Fibroblast of gingiva (primary cell): ENCODE data around the gene FRY.
A peak's percentile ranks its signal among the peaks of the same experiment; 100 is the strongest.

ENCODE experiments used
- DNase-seq: peaks from one replicate; pipeline ENCODE4 v3.0.0-alpha.2; 2011; ENCODE audit warnings: low read depth

The FRY gene

DNA sequence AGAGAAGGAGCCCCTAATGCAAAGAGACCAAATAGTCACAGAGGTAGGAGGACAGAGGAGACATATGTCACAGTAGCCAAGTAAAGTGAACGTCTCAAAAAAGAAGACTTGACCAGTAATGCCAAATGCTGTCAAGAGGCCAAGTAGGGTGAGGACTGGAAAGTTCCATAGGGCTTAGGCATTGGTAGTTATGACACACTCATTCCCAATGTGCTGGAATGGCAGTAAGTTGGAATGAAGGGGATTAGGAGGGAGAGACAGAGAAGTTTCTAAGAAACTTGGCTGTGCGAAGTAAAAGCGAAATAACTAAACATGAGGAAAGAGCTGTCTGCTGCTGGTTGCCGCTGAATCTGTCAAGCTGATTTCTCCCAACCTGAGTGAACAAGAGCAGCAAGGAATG, 14.9 kb upstream of the FRY start:
- DNase-seq: no peak

- no peak for DNase-seq
Measured at GRCh38 chr13:32017474-32017873, 14.1 kb upstream of the FRY start.

GRCh38 chr13:32019612-32020233, 11.9 kb upstream of the FRY start:
- peak; percentile 48 for DNase-seq

DNA sequence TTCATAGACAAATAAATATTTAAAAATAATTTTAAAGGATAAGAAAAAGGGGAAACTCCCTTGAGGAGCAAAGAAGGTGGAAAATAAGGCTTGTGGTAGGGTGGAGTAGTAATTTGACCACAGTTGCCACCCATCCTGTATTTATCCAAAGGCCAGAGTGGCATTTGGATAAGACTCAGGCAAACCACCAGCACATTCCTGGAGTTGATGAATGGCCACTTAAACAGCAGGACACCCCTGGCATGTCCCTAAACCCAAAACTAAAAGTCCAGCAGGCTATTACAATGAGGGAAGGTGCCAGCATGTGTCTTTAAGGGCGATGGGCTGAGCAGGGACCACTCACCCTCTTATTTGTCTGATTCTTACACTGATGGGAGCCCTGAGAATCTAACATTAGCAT, 9.8 kb upstream of the FRY start:
- DNase-seq: no peak

- DNase-seq: no peak
Measured at GRCh38 chr13:32022311-32022710, 9.3 kb upstream of the FRY start.

GRCh38 chr13:32023096-32023495, 8.5 kb upstream of the FRY start:
- DNase-seq: no peak

GRCh38 chr13:32023698-32024097, 7.9 kb upstream of the FRY start:
- no peak for DNase-seq

GRCh38 chr13:32024750-32025149, 6.8 kb upstream of the FRY start:
- DNase-seq: no peak

DNA sequence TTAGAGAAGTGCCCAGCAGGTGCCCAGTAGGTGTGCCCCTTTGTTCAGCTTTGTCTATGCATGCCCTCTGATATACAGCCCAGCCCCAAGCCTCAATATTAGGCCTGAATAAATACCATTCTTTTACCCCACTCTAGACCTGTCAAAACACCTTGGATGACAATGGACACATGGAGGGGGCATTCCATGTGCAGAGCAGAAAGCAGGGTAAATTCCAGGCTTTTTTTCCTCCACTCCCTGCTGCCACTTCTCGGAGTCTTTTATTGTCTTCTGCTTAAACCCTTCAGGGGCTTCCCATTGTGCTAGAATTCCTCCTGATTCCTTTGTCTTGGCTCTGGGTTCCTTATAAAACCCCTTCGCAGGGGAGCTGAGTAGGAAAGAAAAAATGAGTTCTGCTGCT, 5.8 kb upstream of the FRY start:
- DNase-seq: no peak

DNA sequence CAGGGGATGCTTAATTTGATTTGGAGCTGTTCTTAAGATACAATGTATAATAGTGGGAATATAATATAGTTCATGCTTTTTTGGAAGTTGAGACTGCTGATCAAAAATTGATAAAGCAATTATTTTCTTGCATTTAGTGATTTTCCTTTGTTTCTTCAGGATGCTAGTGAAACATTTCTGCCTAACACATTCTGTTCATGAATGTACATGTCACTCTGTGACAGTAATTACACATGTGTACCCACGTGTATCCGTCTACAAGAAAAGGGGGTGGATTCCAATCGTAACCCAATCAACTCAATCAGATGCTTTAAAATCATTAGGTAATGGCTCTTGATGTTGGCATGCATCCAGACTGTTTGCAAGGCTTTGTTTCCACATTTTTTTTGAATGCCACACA, 5.0 kb upstream of the FRY start:
- no peak for DNase-seq

GRCh38 chr13:32028711-32029110, 2.9 kb upstream of the FRY start:
- DNase-seq: no peak

DNA sequence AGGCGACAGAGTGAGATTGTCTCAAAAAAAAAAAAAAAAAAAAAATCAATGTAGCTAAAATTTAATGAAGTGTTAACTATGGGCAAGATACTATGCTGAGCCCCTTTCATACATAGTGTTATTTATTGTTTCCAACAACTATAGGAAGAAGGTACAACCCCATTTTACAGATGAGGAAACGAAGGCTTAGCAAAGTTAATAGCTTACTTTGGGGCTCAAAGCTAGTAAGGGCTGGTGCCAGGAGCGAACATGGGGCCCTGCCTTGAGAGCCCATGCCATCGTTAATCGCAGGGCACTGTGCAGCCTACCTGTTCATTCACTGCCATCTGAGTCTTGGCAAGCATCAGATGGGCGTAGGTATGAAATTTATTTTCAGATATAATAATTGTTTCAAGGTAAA, 1.9 kb upstream of the FRY start:
- no peak for DNase-seq

- DNase-seq: no peak
Measured at GRCh38 chr13:32031815-32032370, 319 bp downstream of the FRY start.

DNA sequence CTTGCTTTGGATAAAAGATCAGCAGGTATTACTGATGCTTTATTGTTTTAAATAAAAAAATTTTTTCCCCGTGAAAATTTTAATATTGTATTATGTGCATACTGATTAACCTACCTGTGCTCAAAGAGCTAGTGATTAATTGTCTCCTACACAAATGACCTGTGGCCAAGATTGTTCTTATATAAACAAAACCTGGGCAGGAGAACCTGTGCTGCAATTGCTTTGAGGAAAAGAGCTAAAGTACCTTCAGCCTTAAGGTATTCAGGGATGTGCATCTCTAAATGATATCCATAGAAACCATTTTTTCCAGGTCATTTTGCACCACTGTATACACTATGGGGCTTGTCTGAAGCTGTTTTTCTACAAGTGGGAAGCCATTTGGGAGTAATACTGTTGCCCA, 1.2 kb downstream of the FRY start:
- no peak for DNase-seq

DNA sequence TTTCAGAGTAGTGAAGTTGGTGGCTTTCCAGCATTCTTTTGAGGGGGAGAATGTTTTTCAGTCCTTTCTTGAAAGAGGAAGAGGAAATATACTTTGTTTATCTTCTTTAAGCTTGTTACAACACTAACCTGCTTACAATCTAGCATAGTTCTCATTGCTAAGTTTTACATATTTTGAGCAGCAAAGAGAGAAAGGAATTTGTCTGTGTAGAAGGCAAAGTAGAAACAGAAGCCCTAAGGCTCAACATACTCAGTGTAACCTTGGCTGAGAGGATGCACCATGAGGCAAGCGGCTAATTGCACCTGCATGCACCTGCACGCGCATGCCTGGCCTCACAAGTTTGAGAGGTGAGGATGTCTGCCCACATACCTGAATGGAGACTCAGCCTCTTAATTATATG, 2.2 kb downstream of the FRY start:
- DNase-seq: no peak

- no peak for DNase-seq
Measured at GRCh38 chr13:32035716-32036115, 4.1 kb downstream of the FRY start.

DNA sequence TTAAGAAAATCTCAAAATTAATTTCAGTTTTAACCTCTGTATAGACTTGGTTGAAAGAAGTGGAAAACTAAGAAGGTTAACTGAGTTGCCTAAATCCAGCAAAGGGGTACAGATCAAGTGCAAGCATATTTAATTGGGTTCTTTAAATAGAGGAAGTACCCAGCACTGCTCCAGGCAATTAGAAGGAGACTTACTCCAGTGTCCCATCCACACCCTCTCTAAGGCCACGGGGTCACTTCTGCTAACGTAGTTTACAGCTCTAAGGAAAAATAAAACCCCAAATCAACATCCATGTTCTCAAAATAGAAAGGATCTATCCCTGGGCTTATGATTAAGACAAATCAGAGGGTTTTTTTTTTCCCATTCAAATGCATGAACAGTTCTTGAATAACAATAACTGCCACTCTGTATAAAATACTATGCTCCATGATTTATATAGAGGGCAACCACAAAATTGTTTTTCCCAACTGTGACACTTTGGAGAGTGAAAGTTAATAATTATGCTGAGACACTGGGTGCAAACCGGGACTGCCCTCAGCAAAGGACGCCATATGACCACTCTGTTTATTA, 4.6 kb downstream of the FRY start:
- no peak for DNase-seq

GRCh38 chr13:32036757-32037156, 5.2 kb downstream of the FRY start:
- DNase-seq: no peak

- DNase-seq: no peak
Measured at GRCh38 chr13:32037471-32037870, 5.9 kb downstream of the FRY start.

GRCh38 chr13:32038343-32038742, 6.8 kb downstream of the FRY start:
- no peak for DNase-seq

- DNase-seq: no peak
Measured at GRCh38 chr13:32039056-32039455, 7.5 kb downstream of the FRY start.

- DNase-seq: no peak
Measured at GRCh38 chr13:32039528-32039927, 8.0 kb downstream of the FRY start.

GRCh38 chr13:32040052-32040642, 8.6 kb downstream of the FRY start:
- no peak for DNase-seq

DNA sequence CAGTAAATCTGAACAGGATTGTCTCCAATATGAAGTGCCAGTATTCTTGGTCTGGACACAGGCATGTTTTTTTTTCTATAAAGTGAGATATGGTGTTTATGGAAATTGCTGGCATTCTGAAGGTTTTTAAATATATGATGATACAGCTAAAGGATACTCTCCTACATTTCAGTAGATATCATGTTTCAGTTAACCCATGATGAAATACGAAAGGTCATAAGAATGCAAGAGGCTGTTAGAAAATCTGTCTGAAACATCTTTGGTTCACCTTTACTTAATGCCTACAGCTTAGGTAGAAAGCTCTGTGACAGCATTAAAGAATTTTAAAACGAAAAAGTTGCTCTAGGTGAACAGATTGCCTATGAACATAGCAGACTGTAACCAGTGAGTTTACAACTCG, 9.1 kb downstream of the FRY start:
- no peak for DNase-seq
